HG03108 (cell line): Measurements from ENCODE around the gene TMEM184C.

Experiments
- ATAC-seq: cut with Tn5 transposase; IDR thresholded peaks from one replicate; pipeline ENCODE4 v1.9.1; 2021; ENCODE audit warnings: moderate library complexity; ENCODE audit not compliant: unreplicated experiment

The TMEM184C gene

DNA sequence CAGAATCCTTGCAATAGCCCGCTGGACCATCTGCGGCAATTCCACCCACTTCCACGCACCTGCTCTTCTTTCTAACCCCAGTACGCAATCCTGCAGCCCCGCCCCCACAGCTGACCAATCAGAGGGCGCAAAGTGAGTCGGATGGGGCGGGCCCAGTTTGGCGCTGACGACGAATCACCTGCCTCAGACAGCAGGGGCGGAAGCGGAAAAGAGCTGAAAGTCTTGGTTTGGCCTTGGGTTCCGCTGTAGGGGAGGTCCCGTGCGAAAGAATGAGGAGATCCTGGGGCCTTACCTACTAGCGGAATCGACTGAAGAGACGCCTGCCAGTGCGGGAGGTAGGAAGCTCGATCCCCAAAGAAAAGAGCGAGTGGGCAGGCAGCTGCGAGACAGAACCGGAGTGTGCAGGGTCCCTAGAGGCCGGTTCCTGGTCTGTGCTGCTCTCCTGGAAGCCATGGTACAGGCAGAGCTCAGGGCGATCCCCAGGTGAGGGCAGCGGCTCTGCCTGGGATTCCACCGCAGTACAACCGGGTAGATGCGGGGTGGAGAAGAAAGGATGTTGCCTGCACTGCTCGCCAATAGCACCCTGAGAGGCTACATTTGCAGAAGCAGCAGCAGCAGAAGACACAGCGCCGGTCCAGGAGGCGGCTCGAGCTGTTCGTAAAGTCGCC, at the start of gene TMEM184C:
TMEM184C (plus strand) TSS at position 225 of the 668 bp plus-strand sequence. CDS start 560 bp downstream, outside the sequence.
- ATAC-seq, result peak; percentile 100

GRCh38 chr4:147570616-147571015, 46.6 kb upstream of the TMEM184C start:
- no peak for ATAC-seq

- ATAC-seq, result no peak
These were observed 46.0 kb upstream of the TMEM184C start for GRCh38 chr4:147571036-147571770.

GRCh38 chr4:147576084-147576483, 41.1 kb upstream of the TMEM184C start:
- ATAC-seq, result no peak

DNA sequence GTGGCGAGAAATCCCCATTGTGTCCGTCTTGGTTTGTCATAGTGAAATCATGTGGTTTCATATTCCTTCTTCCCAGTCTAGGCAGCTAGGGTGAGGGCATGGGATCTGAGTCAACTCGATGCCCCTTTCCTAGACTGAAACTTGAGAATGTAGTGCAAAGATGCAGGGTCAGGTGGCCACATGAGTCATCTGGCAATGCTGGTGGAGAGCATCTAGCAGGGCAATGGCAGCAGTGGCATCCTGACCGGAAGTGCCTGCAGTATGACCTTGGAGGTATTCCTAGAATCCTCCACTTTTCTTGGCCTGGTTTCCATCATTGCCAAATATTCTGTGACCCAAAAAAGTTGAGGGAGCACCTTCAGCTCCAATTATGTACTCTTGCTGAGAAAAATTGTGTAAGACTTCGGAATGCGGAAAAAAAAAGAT, 39.1 kb upstream of the TMEM184C start:
- no peak for ATAC-seq

DNA sequence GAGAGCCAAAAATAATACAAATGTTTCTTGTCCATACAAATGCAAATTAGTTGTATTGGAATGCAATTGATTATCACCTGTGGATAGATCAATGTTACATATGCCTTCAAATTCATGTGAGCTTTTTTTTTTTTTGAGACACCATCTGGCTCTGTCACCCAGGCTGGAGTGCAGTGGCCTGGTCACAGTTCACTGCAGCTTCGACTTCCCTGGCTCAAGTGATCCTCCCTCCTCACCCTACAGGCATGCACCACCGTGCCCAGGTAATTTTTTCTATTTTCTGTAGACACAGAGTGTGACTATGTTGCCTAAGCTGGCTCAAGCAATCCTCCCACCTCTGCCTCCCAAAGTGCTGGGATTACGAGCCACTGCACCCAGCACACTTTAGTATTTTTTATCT, 38.6 kb upstream of the TMEM184C start:
- ATAC-seq, result no peak

GRCh38 chr4:147580396-147580795, 36.8 kb upstream of the TMEM184C start:
- ATAC-seq, result no peak

DNA sequence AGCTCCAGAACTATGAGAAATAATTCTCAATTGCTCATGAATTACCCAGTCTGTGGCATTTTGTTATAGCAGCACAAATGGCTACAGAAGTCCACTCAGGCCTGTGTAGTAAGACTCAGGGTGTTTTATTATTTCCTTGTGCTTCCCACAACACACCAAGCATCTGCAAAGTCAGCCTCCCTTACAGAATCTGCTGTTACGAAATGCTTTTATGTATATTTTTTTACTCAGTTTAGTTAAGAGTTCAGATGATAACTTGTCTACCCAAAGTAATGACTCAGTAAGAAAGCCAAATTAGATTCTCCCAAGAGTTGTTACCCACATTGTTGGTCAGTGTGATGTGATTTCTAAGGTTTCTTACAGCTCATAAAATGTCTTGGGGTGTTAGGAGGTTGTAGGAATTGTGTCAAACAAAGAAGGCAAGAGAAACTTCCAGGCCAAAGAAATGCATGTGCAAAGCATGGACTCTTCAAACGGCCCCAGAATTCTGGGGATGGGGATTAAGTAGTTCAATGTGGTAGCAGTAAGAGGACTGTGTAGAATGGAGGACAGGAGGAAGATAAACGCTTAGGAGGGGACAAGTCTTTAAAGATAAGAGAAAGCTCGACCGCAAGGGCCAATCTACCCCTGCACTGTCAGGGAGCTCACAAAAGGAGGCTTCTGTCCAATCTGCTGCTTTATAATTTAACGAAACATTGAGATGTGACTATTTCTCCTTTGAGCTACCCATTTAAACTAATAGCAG, 35.4 kb upstream of the TMEM184C start:
- ATAC-seq, result no peak

GRCh38 chr4:147582386-147583060, 34.7 kb upstream of the TMEM184C start:
- no peak for ATAC-seq

DNA sequence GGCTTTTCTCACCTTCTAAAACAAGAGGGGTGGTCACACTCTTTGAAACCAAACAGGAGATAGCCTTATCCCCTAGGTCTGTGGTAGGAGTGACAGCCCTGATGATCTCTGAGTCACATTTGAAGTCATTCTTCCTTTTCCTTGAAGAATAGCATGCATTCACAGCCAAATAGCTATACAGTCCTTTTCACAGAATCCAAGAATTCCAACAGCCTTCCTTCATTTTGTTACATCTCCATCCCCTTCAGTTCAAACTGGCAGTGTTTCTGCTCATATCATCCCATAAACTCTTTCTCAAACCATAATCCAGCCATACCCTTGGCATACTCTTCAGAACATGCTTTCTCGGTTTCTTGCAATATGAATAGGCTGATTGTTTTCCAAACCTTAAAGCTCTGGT, 33.3 kb upstream of the TMEM184C start:
- ATAC-seq, result no peak

- ATAC-seq, result no peak
These were observed 31.2 kb upstream of the TMEM184C start for GRCh38 chr4:147586032-147586431.

- peak; percentile 76 for ATAC-seq
These were observed 30.6 kb upstream of the TMEM184C start for GRCh38 chr4:147586637-147587036.

- ATAC-seq, result no peak
These were observed 30.2 kb upstream of the TMEM184C start for GRCh38 chr4:147587041-147587440.

DNA sequence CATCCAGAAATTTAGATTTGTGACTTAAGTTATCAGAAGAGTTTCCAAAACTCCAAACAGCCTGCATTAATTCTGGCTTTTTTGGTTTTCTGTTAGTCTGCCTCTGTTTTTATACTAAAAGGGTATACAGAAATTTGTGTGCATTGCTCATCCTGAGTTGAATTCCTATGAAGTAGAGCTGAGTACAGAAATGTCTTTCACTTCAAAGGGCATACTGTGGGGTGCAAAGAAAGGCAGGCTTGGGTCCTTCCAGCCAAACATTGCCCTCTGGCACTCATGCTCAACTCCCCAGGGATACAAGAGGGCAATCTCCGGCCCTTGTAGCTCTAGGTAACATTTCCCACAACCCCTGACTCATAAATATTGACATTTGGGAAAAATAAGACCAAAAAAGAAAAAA, 27.6 kb upstream of the TMEM184C start:
- ATAC-seq, result no peak

DNA sequence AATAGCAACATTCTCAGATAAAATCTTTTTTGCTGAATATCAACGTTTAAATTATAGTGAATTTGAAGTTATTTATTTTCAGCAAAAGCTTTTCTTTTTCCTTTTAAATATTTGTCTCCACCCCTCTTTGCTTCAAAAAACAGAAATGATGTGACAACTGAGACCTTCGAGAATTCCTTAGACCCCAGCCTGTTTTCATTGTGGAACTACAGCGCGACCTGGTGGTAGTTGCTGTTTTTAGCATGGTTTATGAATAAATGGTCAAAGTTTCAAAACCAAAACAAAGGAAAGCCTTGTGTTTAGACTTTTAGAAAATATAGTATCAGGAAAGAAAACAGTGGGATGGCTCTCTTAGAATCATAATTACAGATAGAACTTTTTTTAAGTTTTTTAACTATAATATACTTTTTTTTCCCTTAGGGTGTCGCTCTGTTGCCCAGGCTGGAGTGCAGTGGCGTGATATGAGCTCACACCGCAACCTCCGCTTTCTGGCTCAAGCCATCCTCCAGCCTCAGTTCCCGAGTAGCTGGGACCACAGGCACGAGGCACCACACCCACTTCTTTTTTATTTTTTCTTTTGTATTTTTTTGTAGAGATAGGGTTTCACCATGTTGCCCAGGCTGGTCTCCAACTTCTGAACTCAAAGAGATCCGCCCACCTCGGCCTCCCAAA, 26.8 kb upstream of the TMEM184C start:
- peak; percentile 46 for ATAC-seq

DNA sequence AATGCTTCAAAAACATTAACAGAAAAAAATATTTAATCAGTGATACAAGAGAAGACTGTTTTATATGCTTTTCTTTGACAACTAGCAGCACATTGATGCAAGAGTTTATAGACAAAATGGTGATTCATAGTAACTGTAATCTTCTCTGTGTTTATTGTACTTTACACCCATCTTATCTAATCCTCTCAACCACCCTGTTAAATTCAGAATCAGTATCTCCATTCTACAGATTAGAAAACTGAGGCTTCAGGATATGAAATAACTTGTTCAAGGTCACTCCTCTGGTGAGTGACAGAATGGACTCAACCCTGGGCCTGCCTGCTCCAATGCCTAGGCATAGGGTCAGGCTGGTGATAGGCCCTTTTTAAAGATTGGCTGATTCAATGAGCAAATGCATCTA, 26.1 kb upstream of the TMEM184C start:
- no peak for ATAC-seq

DNA sequence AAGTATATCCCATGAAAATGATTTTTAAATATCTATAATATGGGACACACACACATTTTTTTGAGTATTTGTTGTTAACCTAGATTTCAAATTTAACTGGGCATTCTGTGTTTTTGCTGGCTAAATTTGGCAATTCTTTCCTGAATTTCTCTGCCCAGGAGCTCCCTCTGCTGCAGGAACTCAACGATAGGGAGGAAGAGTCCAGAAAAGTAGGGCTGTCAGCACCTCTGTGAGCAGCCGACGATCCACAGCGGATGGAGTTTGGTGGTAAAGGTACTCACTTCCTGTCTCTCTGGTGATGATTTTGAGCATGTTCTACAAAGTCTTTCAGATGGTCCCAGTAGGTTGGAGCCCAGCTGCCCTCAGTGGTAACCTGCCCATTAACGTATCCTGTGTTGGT, 23.1 kb upstream of the TMEM184C start:
- no peak for ATAC-seq

- no peak for ATAC-seq
These were observed 22.6 kb upstream of the TMEM184C start for GRCh38 chr4:147594578-147594977.

DNA sequence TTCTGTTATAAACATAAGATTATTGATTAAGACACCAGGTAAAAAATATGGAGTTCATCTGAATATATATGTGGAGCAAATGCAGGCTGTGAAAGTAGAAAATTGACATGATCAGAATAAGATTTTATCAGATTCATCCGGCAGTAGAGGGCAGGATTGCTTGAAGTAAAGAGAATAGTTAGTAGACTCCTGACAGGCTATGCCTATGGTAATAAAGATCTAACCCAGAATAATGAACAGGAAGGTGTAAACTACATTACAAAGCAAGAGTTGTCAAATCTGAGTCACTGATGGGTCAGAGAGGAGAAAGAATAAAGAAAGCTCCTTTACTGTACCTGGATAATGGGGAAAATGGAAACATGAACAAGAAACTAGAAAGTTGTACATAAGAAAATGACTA, 20.8 kb upstream of the TMEM184C start:
- no peak for ATAC-seq

GRCh38 chr4:147596981-147597380, 20.2 kb upstream of the TMEM184C start:
- ATAC-seq, result no peak

GRCh38 chr4:147597561-147597960, 19.6 kb upstream of the TMEM184C start:
- no peak for ATAC-seq
